GM13976 (cell line): ENCODE measurements around the gene RPA1.

ENCODE experiments used
- DNase-seq: peaks from one replicate; pipeline ENCODE4 v3.0.0; 2012; ENCODE audit warnings: low spot score
- CTCF ChIP-seq: IDR thresholded peaks from 2 replicates; pipeline ENCODE4 v1.5.1; 2012; ENCODE audit warnings: borderline replicate concordance, mild to moderate bottlenecking; ENCODE audit not compliant: insufficient read depth; ENCODE audit errors: extremely low read depth, missing control alignments, control extremely low read depth
- in situ Hi-C: fragments of 300-500 bp; cut with MboI; formaldehyde crosslinking; loops from one replicate; pipeline ENCODE4 v1.12.0; 2022; ENCODE audit warnings: low sequenced_read_pairs, mixed read lengths, inconsistent platforms; ENCODE audit not compliant: unreplicated experiment

The RPA1 gene

GRCh38 chr17:1872976-1873375, 43.2 kb downstream of the RPA1 start:
- no peak for TF ChIP-seq CTCF
- in situ Hi-C loops = no loop called here
- peak; percentile 53 for DNase-seq

DNA sequence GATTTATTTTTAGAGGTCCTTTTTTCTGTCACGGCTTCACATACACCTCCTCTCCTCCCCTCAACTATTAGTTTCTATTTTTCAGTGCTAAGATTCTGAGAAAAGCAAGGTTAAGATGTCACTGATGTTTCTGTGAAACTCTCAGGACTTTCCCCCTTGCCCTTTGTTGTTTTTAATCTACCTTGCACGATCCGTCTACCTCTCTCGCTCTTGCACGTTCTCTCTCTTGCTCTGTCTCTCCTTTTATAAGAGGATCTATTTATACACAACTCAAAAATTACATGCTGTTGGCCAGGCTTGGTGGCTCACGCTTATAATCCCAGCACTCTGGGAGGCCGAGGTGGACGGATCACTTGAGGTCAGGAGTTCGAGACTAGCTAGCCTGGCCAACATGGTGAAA, 43.6 kb downstream of the RPA1 start:
- in situ Hi-C loops = no loop called here
- peak; percentile 69 for DNase-seq
- TF ChIP-seq CTCF = no peak

- DNase-seq = no peak
- in situ Hi-C loops = loop anchor here (25.0 kb wide), 1 partner anchor 412 kb away; no protein-coding TSS in a partner anchor
- no peak for TF ChIP-seq CTCF
These were observed 45.8 kb downstream of the RPA1 start for GRCh38 chr17:1875597-1875996.

DNA sequence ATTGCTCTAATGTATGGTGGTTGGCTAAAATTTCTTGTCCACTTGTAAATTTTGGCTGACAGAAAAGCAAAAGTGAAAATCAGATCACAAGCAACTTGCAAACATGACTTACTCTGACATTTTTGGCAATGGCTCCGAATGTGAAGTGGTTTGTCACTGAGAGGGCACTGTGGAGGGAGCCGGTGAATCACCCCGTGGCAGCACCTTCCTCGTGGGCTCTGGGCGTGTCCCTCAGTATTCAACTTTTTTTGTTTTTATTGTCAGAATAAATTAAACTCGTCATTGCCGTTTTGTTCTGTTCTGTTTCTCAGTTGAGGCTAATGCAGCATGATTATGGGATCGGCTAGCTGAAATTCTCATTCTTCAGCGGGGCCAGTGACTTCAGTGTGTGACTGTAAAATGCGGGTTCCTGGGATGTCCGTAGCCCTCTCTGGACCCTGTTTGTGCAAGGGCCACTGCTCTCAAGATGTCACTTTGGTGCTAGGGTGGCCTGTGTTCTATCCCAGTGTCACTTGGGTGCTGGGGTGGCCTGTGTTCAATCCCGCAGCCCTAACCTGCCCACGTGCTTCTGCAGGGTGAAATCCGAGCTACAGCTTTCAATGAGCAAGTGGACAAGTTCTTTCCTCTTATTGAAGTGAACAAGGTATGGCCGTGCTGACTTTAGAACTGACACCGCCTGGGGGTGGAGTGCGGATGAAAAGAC, 48.8 kb downstream of the RPA1 start:
- in situ Hi-C loops = loop anchor here (25.0 kb wide), 1 partner anchor 409 kb away; no protein-coding TSS in a partner anchor
- no peak for TF ChIP-seq CTCF
- no peak for DNase-seq

DNA sequence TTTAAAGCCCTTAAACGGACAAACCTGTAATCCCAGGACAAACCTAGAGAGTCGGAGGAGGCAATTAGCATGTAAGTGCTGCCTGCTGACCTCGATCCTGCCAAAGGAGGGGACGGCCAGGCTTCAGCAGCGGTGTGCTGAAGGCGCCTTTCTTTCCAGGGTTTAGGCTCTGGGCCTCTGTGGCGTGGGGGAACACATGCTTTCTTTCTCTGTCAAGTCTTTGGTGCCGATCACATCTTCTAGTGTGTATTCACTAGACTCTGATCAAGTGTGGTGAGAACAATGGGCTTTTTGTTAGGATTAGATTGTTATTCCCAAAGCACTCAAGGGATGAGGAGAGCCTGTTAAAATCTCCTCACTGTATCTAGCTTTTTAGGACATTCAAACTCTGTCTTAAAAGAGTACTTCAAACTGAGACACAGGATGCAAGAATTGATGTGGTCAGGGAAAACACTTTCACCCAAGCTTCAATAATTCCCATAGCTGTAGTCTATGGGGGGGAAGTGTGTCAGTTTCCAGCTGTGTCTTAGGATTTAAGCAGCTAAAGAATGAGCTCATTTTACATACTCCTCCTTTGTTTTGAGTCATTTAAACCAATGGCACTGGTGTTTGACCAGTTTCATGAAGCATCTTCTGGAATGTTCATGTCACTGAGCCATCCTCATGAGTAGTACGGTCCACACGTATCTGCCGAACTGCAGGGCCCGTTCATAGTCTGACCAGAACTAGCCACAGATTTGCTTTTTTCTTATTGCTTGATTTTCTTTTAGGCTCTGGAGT, 51.2 kb downstream of the RPA1 start:
- in situ Hi-C loops = loop anchor here (25.0 kb wide), 1 partner anchor 406 kb away; no protein-coding TSS in a partner anchor
- DNase-seq = no peak
- no peak for TF ChIP-seq CTCF

- DNase-seq = peak; percentile 61
- peak; percentile 33 for TF ChIP-seq CTCF
These were observed 53.0 kb downstream of the RPA1 start for GRCh38 chr17:1882836-1883235.

More at GRCh38 chr17:1882836-1883235, 53.0 kb downstream of the RPA1 start:
- in situ Hi-C loops = loop anchor here (25.0 kb wide), 1 partner anchor 404 kb away; no protein-coding TSS in a partner anchor
